Coronary artery (tissue), 2 donors: ENCODE results near the gene CWC27.
"Not testable (repeated sequence)": the region's sequence is repeated elsewhere in the genome, so short reads cannot be mapped to it uniquely, and the experiment has no call there.

Experiments
- DNase-seq: peaks from one replicate; pipeline ENCODE4 v3.0.0-alpha.2; 2017; ENCODE audit warnings: low spot score
- H3K27ac ChIP-seq, 2 donors: fragments of 200-600 bp; sonication (generic); one replicate each; pipeline ENCODE4 v1.5.1; 2016 to 2019
- H3K4me3 ChIP-seq: fragments of 200-600 bp; sonication (generic); 2 replicates; pipeline ENCODE4 v1.5.1; 2016; ENCODE audit warnings: mild to moderate bottlenecking, moderate library complexity
- TF ChIP-seq, protein P1 (sequence below): fragments of 200-600 bp; sonication (generic); IDR thresholded peaks from one replicate; pipeline ENCODE4 v1.5.1; 2019; ENCODE audit warnings: antibody characterized with exemption

Gene CWC27

DNA sequence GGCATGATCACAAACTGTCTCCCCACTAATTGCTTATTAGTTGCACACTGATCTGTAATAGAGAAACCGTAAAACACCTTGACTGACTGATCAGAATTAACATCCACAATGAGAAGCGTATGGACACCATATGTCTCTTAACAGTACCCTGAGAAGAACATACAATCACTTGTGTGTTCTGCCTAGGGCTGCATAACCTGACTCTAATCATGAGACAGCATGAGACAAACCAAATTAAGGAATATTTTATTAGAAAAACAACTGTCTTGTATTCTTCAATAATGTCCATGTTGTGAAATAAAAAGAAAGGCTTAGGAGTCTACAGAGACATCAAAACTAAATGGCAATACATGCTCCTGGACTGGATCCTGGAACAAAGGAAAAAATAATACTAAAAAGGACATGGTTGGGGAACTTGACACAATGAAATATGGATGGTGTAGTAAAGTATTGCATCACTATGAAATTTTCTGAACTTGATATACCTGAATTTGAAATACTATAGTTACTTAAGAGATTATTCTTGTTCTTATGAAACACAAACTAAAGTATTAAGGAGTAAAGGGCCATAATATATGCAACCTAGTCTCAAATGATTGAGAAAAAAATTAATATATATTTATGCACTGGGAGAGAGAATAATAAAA is 162.1 kb downstream of the CWC27 start:
- Histone ChIP-seq H3K4me3 (no peak overlapping the region), H3K27ac (no peak overlapping the region)
- no peak for DNase-seq
- TF ChIP-seq, protein P1, sequence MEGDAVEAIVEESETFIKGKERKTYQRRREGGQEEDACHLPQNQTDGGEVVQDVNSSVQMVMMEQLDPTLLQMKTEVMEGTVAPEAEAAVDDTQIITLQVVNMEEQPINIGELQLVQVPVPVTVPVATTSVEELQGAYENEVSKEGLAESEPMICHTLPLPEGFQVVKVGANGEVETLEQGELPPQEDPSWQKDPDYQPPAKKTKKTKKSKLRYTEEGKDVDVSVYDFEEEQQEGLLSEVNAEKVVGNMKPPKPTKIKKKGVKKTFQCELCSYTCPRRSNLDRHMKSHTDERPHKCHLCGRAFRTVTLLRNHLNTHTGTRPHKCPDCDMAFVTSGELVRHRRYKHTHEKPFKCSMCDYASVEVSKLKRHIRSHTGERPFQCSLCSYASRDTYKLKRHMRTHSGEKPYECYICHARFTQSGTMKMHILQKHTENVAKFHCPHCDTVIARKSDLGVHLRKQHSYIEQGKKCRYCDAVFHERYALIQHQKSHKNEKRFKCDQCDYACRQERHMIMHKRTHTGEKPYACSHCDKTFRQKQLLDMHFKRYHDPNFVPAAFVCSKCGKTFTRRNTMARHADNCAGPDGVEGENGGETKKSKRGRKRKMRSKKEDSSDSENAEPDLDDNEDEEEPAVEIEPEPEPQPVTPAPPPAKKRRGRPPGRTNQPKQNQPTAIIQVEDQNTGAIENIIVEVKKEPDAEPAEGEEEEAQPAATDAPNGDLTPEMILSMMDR = no peak

DNA sequence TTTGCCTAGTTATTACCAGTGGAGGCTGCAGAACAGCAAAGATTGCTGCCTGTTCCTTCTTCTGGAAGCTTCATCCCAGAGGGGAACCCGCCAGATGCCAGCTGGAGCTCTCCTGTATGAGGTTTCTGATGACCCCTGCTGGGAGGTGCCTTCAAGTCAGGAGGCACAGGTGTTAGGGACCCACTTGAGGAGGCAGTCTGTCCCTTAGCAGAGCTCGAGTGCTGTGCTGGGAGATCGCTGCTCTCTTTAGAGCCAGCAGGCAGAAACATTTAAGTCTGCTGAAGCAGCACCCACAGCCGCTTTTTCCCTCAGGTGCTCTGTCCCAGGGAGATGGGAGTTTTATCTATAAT is 170.7 kb downstream of the CWC27 start:
- not testable (repeated sequence) for H3K27ac ChIP-seq, H3K4me3 ChIP-seq, DNase-seq

DNA sequence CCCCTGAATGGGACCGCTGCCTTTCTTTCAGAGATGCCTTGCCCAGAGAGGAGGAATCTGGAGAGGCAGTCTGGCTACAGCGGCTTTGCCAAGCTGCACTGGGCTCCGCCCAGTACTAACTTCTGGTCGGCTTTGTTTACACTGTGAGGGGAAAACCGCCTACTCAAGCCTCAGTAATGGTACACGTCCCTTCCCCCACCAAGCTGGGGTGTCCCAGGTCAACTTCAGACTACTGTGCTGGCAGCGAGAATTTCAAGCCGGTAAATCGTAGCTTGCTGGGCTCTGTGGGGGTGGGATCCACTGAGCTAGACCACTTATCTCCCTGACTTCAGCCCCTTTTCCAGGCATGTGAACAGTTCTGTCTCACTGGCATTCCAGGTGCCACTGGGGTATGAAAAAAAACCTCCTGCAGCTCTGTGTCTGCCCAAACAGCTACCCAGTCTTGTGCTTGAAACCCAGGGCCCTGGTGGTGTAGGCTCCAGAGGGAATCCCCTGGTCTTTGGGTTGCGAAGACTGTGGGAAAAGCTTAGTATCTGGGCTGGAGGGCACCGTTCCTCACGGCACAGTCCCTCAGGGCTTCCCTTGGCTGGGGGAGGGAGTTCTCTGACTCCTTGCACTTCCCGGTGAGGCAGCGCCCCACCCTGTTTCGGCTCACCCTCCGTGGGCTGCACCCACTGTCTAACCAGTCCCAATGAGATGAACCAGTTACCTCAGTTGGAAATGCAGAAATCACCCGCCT is 171.2 kb downstream of the CWC27 start:
- Histone ChIP-seq H3K27ac (no peak overlapping the region), H3K4me3 (no peak overlapping the region)
- DNase-seq = no peak
- TF ChIP-seq, protein P1 = no peak

DNA sequence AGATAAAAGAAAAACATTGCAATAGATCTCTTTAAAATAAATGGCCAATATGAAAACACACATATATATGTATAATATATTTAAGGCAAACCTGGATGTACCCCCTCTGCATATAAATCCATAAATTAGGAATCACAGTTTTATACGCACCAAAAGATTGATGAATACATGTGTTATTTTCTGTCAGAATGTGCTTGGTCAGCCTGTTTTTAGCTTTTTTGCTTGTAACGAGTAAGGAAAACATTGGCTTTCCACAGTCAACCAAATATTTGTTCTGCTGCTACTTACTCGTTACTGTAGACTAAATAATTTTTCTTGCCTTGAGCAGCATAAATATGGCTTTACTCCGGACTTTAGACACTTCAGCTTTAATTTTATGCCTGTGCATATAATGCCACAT is 173.7 kb downstream of the CWC27 start:
- no peak overlapping the region for H3K27ac ChIP-seq
- no peak for DNase-seq

DNA sequence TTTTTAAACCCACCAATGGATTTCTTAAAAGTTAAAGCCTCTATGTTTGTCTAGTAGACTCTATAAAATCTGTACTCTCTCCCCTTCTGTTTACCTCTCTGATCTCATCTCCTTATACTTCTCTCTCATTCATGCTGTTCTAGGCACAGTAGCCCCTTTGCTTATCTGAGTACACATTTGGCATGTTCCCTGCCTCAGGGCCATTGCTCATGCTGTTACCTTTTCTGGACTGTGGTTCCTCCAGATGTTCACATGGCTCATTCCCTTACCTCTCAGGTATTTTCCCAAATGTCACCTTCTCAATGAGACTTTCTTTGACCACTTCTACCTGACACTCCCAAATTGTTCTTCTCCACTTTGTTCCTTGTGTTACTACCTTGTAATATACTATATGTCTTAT is 176.1 kb downstream of the CWC27 start:
- TF ChIP-seq, protein P1 = no peak
- Histone ChIP-seq H3K27ac (no peak overlapping the region), H3K4me3 (no peak overlapping the region)
- DNase-seq = no peak

More for the DNA sequence above, 173.7 kb downstream of the CWC27 start:
- TF ChIP-seq, protein P1 = no peak
- H3K4me3 ChIP-seq = no peak overlapping the region

DNA sequence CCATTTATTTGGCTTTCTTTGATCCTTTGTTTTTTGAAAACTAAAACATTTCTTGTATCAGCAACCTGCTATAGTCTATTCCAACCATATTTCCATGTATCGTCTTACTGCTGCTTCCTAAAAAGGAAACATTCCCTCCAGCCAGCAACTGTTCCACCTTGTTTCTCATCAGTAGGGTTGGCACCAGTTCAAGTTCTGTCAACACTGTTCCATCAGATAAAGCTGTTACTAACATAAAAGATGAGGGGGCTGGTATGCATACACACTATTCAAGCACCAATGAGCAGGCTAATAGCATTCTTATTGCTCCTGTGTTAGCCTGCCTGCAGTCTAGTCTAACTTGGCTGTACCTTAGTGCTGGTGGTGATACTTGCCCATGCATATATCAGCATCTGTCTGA is 178.3 kb downstream of the CWC27 start:
- no peak overlapping the region for H3K27ac ChIP-seq
- DNase-seq = no peak
- TF ChIP-seq, protein P1 = no peak
- no peak overlapping the region for H3K4me3 ChIP-seq

DNA sequence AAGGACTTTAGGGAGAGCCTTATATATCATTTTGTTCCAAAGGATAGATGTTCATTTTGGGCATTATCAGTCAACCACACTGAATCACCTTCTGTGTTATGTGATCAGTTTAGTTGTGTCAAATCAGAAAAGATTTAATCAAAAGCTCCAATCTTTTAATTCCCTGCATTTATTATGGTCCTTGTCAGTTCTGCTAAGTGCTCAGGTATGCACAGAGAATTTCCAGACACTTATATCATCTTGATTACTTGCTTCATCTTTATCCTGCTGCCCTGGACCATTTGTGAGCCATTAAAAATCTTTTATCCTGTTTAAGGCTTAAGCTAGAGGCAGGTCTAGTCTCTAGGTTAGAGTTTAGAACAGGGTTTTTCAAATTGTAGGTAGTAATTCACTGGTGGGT is 179.1 kb downstream of the CWC27 start:
- TF ChIP-seq, protein P1 = no peak
- Histone ChIP-seq H3K4me3 (no peak overlapping the region), H3K27ac (no peak overlapping the region)
- DNase-seq = no peak
